GM18858 (cell line): ENCODE results near the gene VKORC1L1.
A peak's percentile ranks its signal among the peaks of the same experiment; 100 is the strongest.
"Not testable (repeated sequence)": the region's sequence is repeated elsewhere in the genome, so short reads cannot be mapped to it uniquely, and the experiment has no call there.

Source experiments
- ATAC-seq: cut with Tn5 transposase; IDR thresholded peaks from one replicate; pipeline ENCODE4 v1.9.1; 2021; ENCODE audit not compliant: unreplicated experiment

VKORC1L1 gene

DNA sequence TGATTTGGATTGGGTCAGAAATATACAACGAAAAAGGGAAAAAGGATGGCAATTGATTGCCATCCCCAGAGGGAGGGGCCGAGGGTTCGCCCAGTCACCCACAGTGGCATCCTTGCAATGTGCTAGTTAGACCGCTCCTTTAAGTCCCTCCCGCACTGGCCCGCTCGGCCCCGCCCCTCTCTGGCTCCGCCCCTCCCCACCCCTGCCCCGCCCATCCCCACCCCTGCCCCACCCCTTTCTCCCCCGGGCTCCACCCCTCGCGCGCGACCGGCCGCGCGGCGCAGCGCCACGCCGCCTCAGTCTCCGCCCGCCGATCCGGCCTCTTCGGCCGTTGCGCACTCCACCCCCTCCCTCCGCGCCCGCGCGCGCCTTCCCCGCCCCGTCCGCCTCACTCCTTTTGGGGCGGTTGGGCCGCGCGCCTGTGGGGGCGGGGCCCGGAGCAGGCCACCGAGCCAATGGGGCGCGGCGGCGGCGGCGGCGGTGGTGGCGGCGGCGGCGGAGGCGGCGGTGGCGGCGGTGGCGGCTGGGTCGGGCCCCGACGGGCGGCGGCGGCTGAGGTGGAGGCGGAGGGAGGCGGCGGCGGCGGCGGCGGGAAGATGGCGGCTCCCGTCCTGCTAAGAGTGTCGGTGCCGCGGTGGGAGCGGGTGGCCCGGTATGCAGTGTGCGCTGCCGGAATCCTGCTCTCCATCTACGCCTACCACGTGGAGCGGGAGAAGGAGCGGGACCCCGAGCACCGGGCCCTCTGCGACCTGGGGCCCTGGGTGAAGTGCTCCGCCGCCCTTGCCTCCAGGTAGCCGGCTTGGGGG is at the start of gene VKORC1L1:
Gene VKORC1L1 (plus strand): TSS at position 299 of the 806 bp plus-strand sequence. CDS start 298 bp downstream, at position 597.
- peak; percentile 75 for ATAC-seq

DNA sequence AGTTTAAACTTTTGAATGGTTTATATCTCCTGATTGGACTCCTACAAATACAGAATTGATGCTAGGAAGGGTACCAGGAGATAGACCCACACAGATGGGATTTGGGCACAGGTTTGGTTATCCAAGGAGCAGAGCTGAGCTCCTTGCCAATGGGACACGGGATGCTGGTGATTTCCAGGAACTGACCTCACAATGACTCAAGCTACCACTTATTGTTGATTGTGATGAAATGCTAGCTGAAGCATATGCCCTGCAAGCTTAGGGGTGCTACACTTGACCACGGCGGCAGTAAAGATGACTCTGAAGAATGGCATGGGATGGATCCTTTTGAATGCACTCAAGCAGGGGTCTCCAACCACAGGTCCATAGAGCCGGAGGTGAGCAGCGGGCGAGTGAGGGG is 45.5 kb upstream of the VKORC1L1 start:
- ATAC-seq = no peak

DNA sequence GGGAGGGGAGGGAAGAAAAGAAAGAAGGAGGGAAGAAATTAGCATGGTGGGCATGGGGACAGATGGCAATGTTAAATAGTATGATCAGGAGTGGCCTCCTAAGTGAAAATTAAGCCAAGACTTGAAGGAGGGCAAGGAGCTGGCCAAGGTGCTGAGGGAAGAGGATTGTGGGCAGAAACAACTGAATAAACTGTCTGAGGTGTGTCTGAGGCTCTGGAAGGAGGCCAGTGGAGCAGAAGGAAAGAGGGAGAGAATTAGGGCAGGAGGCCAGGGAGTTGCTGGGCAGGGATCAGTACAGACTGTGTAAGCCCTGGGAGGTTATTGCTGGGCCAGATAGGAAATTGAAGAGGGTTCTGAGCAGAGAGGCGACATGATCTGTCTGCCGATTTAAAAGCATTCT is 40.6 kb upstream of the VKORC1L1 start:
- no peak for ATAC-seq

DNA sequence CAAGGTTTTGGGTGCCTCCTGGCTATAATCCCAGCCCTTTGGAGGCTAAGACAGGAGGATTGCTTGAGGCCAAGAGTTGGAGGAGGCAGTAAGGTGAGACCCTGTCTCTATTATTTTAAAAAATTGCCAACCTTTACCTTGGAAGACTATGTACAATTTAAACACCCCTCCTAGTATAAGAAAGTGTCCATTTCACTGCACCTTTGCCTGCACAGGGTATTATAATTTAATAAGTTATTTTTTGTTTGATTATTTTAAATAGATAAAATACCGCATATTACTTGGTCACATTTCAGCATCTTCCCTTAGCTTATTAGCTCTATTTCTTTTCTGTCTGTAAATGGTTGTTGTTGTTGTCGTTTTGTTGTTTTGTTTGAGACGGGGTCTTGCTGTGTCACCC is 36.2 kb upstream of the VKORC1L1 start:
- ATAC-seq = not testable (repeated sequence)

DNA sequence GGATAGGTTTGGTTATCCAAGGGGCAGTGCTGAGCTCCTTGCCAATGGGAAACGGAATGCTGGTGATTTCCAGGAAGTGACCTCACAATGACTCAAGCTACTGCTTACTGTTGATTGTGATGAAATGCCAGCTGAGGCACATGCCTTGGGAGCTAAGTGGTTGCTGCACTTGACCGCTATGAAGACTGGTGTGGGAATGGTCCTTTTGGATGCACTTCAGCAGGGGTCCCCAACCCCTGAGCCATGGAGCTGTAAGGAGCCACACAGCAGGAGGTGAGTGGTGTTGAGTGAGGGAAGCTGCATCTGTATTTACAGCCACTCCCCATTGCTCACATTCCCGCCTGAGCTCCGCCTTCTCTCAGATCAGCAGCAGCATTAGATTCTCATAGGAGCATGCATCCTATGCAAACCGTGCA is 35.3 kb upstream of the VKORC1L1 start:
- ATAC-seq = not testable (repeated sequence)

DNA sequence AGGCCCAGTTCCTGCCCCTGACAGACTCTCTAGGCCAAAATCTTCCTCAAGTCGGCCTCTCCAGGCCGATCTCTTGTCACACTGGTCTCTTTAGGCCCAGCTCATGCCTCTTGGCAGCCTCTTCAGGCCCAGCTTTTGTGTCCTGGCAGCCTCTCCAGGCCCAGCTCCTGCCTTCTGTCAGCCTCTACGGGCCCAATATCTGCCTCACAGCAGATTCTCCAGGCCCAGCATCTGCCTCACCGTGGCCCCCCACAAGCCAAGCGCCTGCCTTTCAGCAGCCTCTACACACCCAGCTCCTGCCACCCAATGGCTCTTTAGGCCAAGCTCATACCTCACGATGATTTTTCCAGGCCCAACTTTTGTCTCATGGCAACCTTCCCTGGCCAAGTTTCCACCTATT is 33.0 kb upstream of the VKORC1L1 start:
- ATAC-seq = no peak

DNA sequence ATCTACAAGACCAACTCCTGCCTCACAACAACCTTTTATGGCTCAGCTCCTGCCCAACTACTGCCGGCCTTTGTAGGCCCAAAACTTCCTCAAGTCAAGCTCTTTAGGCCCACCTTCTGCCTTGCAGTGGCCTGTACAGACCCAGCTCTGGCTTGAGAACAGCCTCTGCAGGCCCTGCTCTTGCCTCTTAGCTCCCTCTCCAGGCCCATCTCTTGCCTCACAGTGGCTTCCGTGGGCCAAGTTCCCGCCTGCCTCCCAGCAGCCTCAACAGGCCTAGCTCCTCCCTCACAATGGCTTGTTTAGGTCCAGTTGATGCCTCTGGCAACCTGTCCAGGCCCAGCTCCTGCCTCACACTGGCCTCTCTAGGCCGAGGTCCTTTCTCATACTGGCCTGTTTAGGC is 32.4 kb upstream of the VKORC1L1 start:
- ATAC-seq = no peak

DNA sequence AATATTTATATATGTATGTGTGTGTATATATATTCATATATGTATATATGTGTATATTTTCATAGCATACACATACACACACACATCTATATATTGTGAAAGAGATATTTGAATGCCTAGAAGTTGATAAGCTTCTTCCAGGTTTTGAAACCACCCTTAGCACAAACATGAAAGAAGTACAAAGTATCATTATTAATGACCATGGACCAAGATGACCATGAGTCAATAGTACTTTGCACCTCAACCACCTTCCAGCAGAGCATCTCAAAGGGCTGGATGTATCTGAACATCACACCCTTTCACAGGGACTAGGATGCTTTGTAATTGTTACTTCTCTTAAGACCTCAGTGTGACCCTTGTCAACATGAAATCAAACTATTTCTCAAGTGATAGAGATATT is 29.3 kb upstream of the VKORC1L1 start:
- not testable (repeated sequence) for ATAC-seq

DNA sequence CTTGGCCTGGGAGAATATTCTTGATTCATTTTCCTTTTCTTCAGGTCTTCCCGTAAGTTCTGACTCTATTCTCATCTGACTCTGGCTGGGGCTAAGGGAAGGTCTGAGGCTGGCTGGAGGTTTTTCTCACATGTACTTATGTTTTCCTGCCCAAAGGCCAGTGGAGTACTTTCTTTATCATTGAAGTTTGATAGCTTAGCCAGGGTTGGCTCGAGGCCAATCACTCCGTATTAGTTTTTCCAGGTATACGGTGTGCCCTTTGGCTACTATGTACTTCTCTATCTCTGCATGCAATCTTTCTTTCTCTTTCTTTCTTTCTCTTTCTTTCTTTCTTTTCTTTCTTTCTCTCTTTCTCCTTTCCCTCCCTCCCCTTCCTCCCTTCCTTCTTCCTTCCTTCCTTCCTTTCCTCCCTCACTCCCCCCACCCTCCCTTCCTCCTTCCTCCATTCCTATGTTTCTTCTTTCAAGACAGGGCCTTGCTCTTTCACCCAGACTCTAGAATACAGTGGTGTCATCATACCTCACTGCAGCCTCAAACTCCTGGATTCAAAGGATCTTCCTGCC is 26.8 kb upstream of the VKORC1L1 start:
- no peak for ATAC-seq

DNA sequence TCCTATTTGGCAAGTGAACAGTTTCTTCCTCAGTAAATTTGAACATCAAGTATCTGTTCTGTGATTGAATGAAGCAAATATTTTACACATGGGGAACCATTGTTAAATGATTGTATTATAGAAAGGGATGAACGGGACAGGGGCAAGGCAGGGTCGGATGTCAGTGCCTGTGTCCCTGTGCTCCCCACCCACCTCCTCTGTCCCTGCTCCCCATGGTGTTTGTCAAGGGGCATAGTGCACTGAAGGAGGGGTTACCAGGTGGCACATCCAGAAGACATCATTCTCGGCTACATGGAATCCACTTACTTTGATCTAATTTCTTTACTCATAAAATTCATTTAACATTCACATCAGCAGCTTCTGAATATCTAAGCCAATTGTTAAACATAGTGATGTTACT is 19.4 kb upstream of the VKORC1L1 start:
- not testable (repeated sequence) for ATAC-seq

DNA sequence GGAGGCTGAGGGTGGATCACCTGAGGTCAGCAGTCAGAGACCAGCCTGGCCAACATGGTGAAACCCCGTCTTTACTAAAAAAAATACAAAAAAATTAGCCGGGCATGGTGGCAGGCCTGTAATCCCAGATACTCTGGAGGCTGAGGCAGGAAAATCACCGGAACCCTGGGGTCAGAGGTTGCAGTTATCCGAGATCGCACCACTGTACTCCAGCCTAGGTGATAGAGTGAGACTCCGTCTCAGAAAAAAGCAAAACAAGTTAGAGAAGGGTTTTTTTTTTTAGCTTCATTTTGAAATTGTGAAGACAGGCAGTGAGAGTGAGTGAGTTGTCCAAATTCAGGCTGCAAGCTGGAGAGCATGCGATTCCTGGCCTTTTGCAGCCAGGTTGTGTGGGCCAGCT is 19.0 kb upstream of the VKORC1L1 start:
- ATAC-seq = not testable (repeated sequence)

DNA sequence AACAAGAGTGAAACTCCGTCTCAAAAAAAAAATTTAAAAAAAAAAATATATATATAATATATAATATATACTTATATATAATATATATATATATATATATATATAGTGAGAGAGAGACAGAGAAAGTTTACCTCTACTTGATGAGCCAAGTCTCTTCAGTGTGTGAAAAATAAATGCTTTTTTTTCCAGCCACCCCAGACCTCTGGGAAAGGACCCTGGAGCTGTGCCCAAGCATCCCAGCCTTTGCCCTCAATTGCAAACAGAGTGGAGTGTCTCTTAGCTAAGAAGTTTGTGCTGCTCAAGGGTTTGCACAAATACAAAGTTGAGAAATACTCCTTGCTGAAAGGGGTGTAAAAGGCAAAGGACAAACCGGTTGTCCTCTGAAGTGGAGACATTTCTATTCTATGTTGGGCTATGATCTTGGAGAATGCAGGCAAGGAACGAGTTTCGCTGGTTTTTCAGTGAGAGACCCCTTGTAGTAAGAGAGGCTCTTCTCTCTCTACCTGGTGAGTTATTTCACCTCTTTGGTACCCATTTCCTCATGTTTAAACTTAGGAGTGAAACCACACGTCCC is 15.5 kb upstream of the VKORC1L1 start:
- ATAC-seq = not testable (repeated sequence)

DNA sequence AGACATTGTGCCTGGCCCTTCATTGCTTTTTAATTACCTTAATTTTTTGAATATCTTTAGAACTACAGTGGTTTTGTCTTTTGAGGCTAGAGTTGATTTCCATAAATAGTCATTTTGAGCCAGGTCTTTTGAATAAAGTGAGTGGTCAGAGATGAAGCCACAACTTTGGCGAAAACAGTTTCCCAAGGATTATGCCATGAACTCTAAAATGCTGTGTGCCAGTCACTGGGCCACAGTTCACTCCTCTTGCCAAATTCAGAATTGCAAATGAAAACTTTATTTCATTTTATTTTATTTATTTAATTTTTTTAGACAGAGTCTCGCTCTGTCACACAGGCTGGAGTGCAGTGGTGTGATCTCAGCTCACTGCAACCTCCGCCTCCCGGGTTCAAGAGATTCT is 14.2 kb upstream of the VKORC1L1 start:
- ATAC-seq = not testable (repeated sequence)

DNA sequence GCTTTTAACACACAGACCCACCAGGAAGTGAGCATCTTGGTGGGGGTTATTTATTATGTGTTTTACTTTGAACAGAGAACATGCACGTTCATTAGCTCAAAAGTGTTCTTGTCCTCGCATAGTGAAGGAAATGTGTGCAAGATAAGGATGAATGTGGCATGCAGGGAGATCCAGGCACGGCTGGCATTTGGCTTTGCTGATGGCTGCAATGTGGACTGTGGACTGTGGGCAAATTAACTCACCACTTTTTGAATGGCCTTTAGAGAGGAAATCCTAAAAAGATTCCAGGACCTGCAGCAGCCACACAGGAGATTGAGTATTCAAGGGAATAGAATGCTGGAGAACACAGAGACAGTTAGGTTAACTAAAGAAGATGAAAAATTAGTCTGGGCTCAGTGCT is 6.6 kb upstream of the VKORC1L1 start:
- ATAC-seq = not testable (repeated sequence)

DNA sequence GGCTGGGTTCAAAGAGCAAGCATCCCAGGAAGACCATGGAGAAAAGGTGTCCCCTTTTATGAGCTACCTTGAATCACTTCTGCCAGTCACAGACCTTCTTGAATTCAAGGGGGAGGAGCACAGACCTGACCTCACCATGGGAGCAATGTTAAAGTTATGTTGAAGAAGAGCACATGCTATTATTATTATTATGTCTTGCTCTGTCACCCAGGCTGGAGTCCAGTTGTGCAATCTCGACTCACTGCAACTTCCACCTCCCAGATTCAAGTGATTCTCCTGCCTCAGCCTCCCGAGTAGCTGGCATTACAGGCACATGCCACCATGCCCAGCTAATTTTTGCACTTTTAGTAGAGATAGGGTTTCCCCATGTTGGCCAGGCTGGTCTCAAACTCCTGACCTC is 5.2 kb upstream of the VKORC1L1 start:
- ATAC-seq = not testable (repeated sequence)

DNA sequence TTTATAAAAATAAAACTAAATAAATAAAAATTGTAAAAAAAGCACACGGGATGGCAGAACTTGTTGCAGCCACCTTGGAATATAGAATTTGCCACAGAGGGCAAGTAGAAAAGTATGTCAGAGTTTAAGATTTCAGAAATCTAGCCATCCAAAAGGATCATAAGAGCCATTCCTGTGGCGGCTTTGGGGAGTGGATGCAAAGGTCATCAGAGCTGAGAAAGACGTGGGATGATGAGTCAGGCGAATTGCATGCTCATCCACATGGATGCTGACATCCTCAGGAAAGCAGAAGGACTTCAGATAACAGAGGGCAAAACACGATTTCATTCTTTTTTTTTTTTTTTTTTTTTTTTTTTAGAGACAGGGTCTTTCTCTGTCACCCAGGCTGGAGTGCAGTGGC is 3.6 kb upstream of the VKORC1L1 start:
- ATAC-seq = not testable (repeated sequence)

DNA sequence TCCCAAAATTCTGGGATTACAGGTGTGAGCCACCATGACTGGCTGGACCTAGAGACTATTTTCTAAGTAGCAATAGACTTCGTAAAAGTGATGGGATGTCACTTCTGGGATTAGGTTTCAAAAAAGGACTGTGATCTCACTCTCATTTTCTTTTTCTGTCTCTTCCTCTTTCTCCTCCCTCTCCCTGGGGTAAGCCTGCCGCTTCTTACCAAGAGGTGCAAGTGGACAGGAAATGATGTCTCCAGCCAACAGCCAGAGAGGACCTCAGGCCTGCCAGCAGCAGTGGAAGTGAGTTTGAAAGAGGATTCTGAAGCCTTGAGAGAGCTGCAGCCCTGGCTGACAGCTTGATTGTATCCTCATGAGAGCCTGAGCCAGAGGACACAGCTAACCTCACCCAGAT is 1.4 kb upstream of the VKORC1L1 start:
- not testable (repeated sequence) for ATAC-seq

DNA sequence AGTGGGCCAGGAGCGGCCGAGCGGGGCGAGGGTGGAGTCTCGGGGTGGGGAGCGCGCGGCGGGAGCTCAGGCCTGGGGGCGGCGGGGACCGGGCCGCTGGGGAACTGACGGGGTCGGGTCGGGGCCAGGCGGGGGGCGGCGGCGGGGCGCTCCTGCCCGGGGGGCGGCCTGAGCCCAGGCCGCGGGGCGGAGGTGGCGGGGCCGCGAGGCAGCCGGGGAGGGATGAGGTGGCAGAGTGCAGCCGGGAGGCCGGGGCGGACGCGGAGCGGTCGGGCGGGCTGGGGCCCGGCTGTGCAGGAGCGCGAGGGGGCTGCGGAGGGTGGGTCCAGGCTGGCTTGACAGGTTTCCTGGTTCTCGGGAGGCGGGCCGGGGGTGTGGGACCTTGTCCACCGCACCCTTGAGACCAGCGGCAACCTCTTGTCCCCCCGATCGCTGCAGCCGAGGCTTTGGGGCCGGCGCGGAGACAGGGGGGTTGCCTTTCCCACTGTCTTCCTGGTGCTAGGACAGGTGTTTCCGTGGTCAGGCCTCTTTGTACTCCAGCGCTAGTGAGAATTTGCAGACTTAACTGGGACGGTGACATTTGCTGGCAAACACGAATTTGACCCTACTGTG is 814 bp downstream of the VKORC1L1 start:
- ATAC-seq = peak; percentile 8

DNA sequence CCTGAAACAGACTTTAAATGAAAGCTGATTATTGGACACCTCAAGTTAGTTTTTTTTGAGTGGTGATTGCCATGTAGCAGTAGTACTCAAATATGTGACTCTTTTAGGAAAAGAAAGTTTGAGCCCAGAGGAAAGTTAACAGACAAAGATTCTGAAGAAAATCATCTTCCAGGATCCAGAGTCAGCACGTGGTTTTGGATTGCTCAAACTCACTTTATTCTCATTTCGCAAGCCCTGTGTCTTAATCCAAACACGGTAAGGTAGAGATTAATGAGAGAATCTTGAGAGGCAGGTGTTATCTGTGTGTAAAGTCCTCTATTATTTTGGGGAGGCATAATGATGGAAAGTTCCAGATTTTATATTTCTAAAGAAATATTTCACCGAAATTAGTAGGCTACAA is 2.8 kb downstream of the VKORC1L1 start:
- ATAC-seq = not testable (repeated sequence)

DNA sequence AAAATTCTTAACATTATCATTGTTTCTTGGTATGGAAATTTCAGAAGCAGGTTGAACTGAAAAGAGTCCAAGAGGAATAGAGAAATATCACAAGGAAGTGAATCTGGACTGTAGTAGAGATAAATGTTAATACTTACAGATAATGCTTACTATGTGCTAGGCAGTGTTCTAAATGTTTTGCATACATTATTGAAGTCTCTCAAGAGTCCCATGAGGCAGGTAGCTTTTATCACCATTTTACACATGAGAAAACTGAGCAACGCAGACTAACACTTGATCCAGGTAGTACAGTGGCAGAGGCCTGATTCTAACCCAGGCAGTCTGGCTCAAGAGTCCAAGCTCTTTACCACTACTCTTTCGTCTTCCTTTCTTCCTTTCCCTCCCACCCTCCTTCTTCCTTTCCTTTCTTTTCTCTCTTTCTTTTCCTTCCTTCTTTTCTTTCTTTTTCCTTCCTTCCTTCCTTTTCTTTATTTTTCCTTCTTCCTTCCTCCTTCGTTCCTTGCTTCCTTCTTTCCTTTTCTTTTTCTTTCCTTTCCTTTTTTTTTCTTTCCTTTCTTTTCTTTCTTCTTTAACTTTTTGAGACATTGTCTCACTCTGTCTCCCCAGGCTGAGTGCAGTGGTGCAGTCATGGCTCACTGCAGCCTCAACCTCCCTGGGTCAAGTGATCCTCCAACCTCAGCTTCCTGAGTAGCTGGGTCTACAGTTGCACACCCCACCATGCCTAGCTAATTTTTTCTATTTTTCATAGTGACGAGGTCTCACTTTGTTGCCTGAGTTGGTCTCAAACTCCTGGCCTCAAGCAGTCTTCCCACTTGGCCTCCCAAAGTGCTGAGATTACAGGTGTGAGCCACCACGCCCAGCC is 6.6 kb downstream of the VKORC1L1 start:
- ATAC-seq = not testable (repeated sequence)

DNA sequence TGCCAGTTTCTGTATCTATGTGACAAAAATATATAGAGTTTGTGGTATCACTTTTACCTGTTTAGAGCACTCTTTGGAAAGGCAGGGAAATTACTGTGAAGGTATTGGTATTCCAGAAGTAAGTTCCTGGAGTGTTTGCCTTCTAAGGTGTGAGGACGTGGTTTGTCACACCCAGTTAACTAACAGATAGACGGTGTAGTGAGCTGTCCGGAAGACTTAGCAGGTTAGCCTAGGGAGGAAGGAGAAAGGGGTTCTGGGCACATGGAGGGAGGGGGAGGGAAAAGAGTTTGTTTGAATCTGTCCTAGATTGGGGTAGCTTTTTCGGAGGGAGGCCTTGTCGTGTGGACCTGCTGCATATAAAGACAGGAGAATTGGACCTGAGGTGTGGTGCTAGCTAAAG is 7.4 kb downstream of the VKORC1L1 start:
- ATAC-seq = not testable (repeated sequence)
